ENCODE data around the gene EIF3L. TPM values are rescaled to one million over a fixed set of nuclear protein-coding genes. Genes with fewer than 3 reads are reported as not detected.

Gene EIF3L
- 259 to 295 TPM (median 283 TPM) in 5 replicates for total RNA-seq (2022; extraction: Qiagen RNA extraction)

DNA sequence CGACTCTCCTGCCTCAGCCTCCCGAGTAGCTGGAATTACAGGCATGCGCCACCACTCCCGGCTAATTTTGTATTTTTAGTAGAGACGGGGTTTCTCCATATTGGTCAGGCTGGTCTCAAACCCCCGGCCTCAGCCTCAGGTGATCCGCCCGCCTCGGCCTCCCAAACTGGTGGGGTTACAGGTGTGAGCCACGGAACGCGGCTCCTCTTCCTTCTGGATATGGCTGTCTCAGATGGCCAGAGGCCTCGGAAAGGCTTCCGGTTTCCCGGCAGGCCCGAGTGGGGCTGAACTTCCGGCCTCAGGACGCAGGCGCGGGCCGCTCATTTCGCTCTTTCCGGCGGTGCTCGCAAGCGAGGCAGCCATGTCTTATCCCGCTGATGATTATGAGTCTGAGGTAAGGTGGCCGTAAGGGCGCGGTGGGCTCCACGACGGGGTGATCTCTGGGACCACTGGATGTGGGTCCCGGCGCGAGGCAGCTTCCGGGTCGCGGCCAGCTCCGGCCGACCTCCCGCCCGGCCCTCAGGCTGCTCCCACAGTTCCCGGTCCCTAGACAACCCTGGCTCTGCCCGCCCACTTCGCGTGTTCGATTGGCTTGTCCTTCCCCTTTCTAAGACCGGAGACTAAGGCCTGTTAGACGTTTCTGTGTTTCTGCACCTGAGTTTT, at the start of gene EIF3L:
Gene EIF3L, plus strand, starts transcription at position 331 of the 663 bp plus-strand sequence. Its CDS starts 31 bp downstream, at position 362.

GRCh38 chr22:37807410-37808293, 41.6 kb upstream of the EIF3L start, which contains the start of gene GCAT:
GCAT (plus strand) TSS chr22:37807934; CDS start chr22:37807968, 34 bp downstream.

DNA sequence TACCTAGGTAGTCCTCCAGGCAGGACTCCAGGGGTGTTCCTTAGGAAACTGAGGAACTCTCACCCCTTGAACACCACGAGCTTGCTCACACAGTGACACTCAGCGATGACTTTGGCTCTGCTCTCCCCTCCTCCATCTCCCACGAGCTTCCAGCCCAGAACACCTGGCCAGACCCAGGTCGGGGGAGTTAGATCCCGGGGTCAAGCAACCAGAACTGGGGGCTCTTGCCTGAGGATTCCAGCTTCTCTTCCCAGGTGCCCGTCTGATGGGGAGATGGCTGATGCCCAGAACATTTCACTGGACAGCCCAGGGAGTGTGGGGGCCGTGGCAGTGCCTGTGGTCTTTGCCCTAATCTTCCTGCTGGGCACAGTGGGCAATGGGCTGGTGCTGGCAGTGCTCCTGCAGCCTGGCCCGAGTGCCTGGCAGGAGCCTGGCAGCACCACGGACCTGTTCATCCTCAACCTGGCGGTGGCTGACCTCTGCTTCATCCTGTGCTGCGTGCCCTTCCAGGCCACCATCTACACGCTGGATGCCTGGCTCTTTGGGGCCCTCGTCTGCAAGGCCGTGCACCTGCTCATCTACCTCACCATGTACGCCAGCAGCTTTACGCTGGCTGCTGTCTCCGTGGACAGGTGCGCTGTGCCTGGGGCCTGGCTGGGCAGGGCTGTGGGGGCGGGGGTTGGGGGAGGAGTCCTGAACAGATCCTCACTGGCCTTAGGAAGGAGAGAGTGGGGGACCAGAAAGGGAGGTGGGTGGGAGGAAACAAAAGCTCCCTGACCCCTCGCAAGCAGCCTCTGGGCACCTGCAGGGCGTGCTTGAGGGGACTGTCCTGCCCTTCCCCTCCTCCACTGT, 25.9 kb upstream of the EIF3L start, which contains the start of gene GALR3:
Gene GALR3, plus strand, starts transcription at position 249 of the 852 bp plus-strand sequence. Its CDS starts 25 bp downstream, at position 274.

GRCh38 chr22:37905534-37906363, 56.5 kb downstream of the EIF3L start, which contains the start of gene MICALL1:
MICALL1 (plus strand) TSS chr22:37906297; CDS start chr22:37906423, 126 bp downstream.

Other genes starting within 250 kb of the EIF3L start
- 19.6 to 22.4 TPM (median 22.0 TPM) in 5 replicates for gene GGA1, start 240.6 kb upstream of the EIF3L start, total RNA-seq (2022; extraction: Qiagen RNA extraction)
- 1.3 to 2.0 TPM (median 1.8 TPM) in 5 replicates for gene SH3BP1, start 209.8 kb upstream of the EIF3L start, total RNA-seq (2022; extraction: Qiagen RNA extraction)
- gene PDXP, start 190.7 kb upstream of the EIF3L start, total RNA-seq (2022; extraction: Qiagen RNA extraction) = 12.8 to 17.5 TPM (median 16.2 TPM) in 5 replicates
- gene LGALS1, start 173.8 kb upstream of the EIF3L start, total RNA-seq (2022; extraction: Qiagen RNA extraction) = 1,132 to 1,345 TPM (median 1,296 TPM) in 5 replicates
- gene NOL12, start 163.1 kb upstream of the EIF3L start, total RNA-seq (2022; extraction: Qiagen RNA extraction) = 23.6 to 28.3 TPM (median 26.4 TPM) in 5 replicates
- 28.2 to 37.4 TPM (median 34.9 TPM) in 5 replicates for gene TRIOBP, start 152.4 kb upstream of the EIF3L start, total RNA-seq (2022; extraction: Qiagen RNA extraction)
- gene GCAT, start 41.5 kb upstream of the EIF3L start, total RNA-seq (2022; extraction: Qiagen RNA extraction) = 2.8 to 4.3 TPM (median 3.2 TPM) in 5 replicates
- gene GALR3, start 26.0 kb upstream of the EIF3L start, total RNA-seq (2022; extraction: Qiagen RNA extraction) = not detected in 5 replicates
- gene ANKRD54, start 5.1 kb upstream of the EIF3L start, total RNA-seq (2022; extraction: Qiagen RNA extraction) = 18.6 to 24.2 TPM (median 22.0 TPM) in 5 replicates
- gene MICALL1, start 56.9 kb downstream of the EIF3L start, total RNA-seq (2022; extraction: Qiagen RNA extraction) = 17.4 to 21.6 TPM (median 20.8 TPM) in 5 replicates
- 0.21 to 0.37 TPM (median 0.28 TPM) in 5 replicates for gene C22orf23, start 104.2 kb downstream of the EIF3L start, total RNA-seq (2022; extraction: Qiagen RNA extraction)
- gene POLR2F, start 104.3 kb downstream of the EIF3L start, total RNA-seq (2022; extraction: Qiagen RNA extraction) = 105 to 148 TPM (median 134 TPM) in 5 replicates
- gene SOX10, start 135.1 kb downstream of the EIF3L start, total RNA-seq (2022; extraction: Qiagen RNA extraction) = 0.10 TPM in 1 of 5 replicates, not detected in the others
- 10.4 to 14.3 TPM (median 11.2 TPM) in 5 replicates for gene PICK1, start 208.0 kb downstream of the EIF3L start, total RNA-seq (2022; extraction: Qiagen RNA extraction)
- gene SLC16A8, start 234.8 kb downstream of the EIF3L start, total RNA-seq (2022; extraction: Qiagen RNA extraction) = not detected in 5 replicates

Measured in A549 treated with Hydrocortisone at 1 μM for 4 hours (cell line).